ENCODE data around the gene FBRSL1.
"Not testable (repeated sequence)": the region's sequence is repeated elsewhere in the genome, so short reads cannot be mapped to it uniquely, and the experiment has no call there.

DNA sequence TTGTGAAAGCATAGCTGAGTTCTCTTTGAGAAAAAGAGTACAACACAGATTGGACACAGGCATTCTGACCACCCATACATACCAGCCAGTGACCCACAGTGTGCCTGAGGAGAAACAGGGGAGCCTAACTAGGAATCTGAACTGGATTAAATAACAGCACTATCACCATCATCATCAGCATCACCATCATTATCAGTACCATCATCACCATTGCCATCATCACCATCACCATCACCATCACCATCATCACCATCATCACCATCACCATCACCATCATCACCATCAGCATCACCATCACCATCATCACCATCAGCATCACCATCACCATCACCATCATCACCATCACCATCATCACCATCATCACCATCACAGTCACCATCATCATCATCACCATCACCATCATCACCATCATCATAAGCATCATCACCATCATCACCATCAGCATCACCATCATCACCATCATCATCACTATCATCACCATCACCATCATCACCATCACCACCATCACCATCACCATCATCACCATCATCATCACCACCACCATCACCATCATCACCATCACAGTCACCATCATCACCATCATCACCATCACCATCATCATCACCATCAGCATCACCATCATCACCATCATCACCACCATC, 26.5 kb upstream of the FBRSL1 start:
- TF ChIP-seq, protein P1, sequence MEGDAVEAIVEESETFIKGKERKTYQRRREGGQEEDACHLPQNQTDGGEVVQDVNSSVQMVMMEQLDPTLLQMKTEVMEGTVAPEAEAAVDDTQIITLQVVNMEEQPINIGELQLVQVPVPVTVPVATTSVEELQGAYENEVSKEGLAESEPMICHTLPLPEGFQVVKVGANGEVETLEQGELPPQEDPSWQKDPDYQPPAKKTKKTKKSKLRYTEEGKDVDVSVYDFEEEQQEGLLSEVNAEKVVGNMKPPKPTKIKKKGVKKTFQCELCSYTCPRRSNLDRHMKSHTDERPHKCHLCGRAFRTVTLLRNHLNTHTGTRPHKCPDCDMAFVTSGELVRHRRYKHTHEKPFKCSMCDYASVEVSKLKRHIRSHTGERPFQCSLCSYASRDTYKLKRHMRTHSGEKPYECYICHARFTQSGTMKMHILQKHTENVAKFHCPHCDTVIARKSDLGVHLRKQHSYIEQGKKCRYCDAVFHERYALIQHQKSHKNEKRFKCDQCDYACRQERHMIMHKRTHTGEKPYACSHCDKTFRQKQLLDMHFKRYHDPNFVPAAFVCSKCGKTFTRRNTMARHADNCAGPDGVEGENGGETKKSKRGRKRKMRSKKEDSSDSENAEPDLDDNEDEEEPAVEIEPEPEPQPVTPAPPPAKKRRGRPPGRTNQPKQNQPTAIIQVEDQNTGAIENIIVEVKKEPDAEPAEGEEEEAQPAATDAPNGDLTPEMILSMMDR (conservative IDR thresholded peaks at IDR 0.05 in 1 of 2, IDR thresholded peaks at IDR 0.05 in 1 of 2; ENCODE audit: extremely low read depth in 1 of 2, insufficient read depth in 1 of 2, low read depth in 1 of 2, low read length in 2 of 2) = not testable (repeated sequence)
- TF ChIP-seq EZH2 (IDR thresholded peaks at IDR 0.05; ENCODE audit: borderline replicate concordance, low read length) = not testable (repeated sequence)

Data from mammary epithelial cell (primary cell).